HepG2 (cell line): ENCODE data around the gene MEX3A. TPM values are rescaled to one million over a fixed set of nuclear protein-coding genes. Genes with fewer than 3 reads are reported as not detected.

Experiments used
- ASH2L ChIP-seq: fragments of 300-600, 200-600 bp; sonication (generic); IDR thresholded peaks from 2 replicates; pipeline ENCODE4 v1.7.0; 2017; ENCODE audit warnings: low read depth, mild to moderate bottlenecking, moderate library complexity, mixed read lengths, low read length; ENCODE audit not compliant: insufficient read length
- BRD4 ChIP-seq: sonication (generic); formaldehyde crosslinking; IDR thresholded peaks from 2 replicates; pipeline ENCODE4 v1.4.0; 2020; ENCODE audit warnings: missing genetic modification reagents
- CCDC6 ChIP-seq: sonication (generic); formaldehyde crosslinking; IDR thresholded peaks from 2 replicates; pipeline ENCODE4 v1.8.1; 2022; ENCODE audit warnings: mild to moderate bottlenecking, missing genetic modification reagents, moderate library complexity
- ELF4 ChIP-seq: sonication (generic); formaldehyde crosslinking; IDR thresholded peaks from 2 replicates; pipeline ENCODE4 v1.5.0; 2020; ENCODE audit warnings: missing genetic modification reagents, mild to moderate bottlenecking, moderate library complexity, borderline replicate concordance
- GLI4 ChIP-seq: sonication (generic); formaldehyde crosslinking; IDR thresholded peaks from 2 replicates; pipeline ENCODE4 v1.5.1; 2020; ENCODE audit warnings: missing genetic modification reagents, mild to moderate bottlenecking, moderate library complexity, borderline replicate concordance
- HMG20A ChIP-seq: IDR thresholded peaks from 2 replicates; pipeline ENCODE4 v1.6.1; 2016; ENCODE audit warnings: borderline replicate concordance
- NRL ChIP-seq: sonication (generic); formaldehyde crosslinking; IDR thresholded peaks from 2 replicates; pipeline ENCODE4 v1.5.0; 2020; ENCODE audit warnings: missing genetic modification reagents, mild to moderate bottlenecking, moderate library complexity, borderline replicate concordance
- REL ChIP-seq: sonication (generic); formaldehyde crosslinking; conservative IDR thresholded peaks from 2 replicates; pipeline ENCODE4 v1.8.0; 2022; ENCODE audit warnings: mild to moderate bottlenecking, missing genetic modification reagents, moderate library complexity
- RFXANK ChIP-seq: IDR thresholded peaks from 2 replicates; pipeline ENCODE4 v1.6.1; 2016
- ZNF20 ChIP-seq: sonication (generic); formaldehyde crosslinking; IDR thresholded peaks from 2 replicates; pipeline ENCODE4 v1.4.0; 2020; ENCODE audit warnings: mild to moderate bottlenecking, moderate library complexity, missing genetic modification reagents
- ZNF713 ChIP-seq: sonication (generic); formaldehyde crosslinking; IDR thresholded peaks from 2 replicates; pipeline ENCODE4 v1.4.0; 2020; ENCODE audit warnings: mild to moderate bottlenecking, missing genetic modification reagents
- ZNF737 ChIP-seq: sonication (generic); formaldehyde crosslinking; IDR thresholded peaks from 2 replicates; pipeline ENCODE4 v1.5.0; 2020; ENCODE audit warnings: missing genetic modification reagents, mild to moderate bottlenecking, borderline replicate concordance
- ZNF75D ChIP-seq: sonication (generic); formaldehyde crosslinking; IDR thresholded peaks from 2 replicates; pipeline ENCODE4 v1.8.1; 2023; ENCODE audit warnings: missing genetic modification reagents, mild to moderate bottlenecking, borderline replicate concordance
- ZNF879 ChIP-seq: sonication (generic); formaldehyde crosslinking; IDR thresholded peaks from 2 replicates; pipeline ENCODE4 v1.8.1; 2023; ENCODE audit warnings: missing genetic modification reagents
- ZSCAN5A ChIP-seq: sonication (generic); formaldehyde crosslinking; IDR thresholded peaks from 2 replicates; pipeline ENCODE4 v1.8.0; 2022; ENCODE audit warnings: mild to moderate bottlenecking, missing genetic modification reagents, borderline replicate concordance
- polyA plus RNA-seq, 8 experiments: library from polyadenylated mRNA; depleted of rRNA in 3 of 8; stranded (reverse) in 7 of 8; unstranded in 1 of 8; fragments of >200 nt; fragmentation: Illumina TruSeq in 4 of 8; extraction: Trizol in 4 of 8; gene quantifications; 2 replicates each; pipeline versions ENCODE4 v1.2.1 to v1.2.3, GENCODE V29; 2011 to 2016; ENCODE audit warnings: low read depth in 4 of 8, missing spikeins in 1 of 8, mixed read lengths in 1 of 8; ENCODE audit not compliant: insufficient read depth in 1 of 8
- total RNA-seq, 5 experiments: library from RNA; depleted of rRNA; stranded (reverse); fragments of >200 nt; fragmentation: Illumina TruSeq; extraction: Trizol; gene quantifications; 2 replicates each; pipeline ENCODE4 v1.2.3, GENCODE V29; 2016; ENCODE audit warnings: low read depth in 1 of 5
- TF ChIP-seq, protein P1 (sequence below): sonication (generic); formaldehyde crosslinking; IDR thresholded peaks from 2 replicates; pipeline ENCODE4 v1.4.0; 2020; ENCODE audit warnings: missing genetic modification reagents, borderline replicate concordance
- TF ChIP-seq, protein P2 (sequence below): sonication (generic); formaldehyde crosslinking; IDR thresholded peaks from 2 replicates; pipeline ENCODE4 v1.4.0; 2020; ENCODE audit warnings: missing genetic modification reagents
- TF ChIP-seq, protein P3 (sequence below): IDR thresholded peaks from 2 replicates; pipeline ENCODE4 v1.6.1; 2016

The MEX3A gene
- total and polyA plus RNA-seq, 2 of the 13 experiments (the other 11 are each of a cell fraction or from before 2014, with no cell fraction given): 7.6 to 9.1 TPM

GRCh38 chr1:156082309-156083091 is at the start of gene MEX3A (continued):
- TF ChIP-seq, protein P1, sequence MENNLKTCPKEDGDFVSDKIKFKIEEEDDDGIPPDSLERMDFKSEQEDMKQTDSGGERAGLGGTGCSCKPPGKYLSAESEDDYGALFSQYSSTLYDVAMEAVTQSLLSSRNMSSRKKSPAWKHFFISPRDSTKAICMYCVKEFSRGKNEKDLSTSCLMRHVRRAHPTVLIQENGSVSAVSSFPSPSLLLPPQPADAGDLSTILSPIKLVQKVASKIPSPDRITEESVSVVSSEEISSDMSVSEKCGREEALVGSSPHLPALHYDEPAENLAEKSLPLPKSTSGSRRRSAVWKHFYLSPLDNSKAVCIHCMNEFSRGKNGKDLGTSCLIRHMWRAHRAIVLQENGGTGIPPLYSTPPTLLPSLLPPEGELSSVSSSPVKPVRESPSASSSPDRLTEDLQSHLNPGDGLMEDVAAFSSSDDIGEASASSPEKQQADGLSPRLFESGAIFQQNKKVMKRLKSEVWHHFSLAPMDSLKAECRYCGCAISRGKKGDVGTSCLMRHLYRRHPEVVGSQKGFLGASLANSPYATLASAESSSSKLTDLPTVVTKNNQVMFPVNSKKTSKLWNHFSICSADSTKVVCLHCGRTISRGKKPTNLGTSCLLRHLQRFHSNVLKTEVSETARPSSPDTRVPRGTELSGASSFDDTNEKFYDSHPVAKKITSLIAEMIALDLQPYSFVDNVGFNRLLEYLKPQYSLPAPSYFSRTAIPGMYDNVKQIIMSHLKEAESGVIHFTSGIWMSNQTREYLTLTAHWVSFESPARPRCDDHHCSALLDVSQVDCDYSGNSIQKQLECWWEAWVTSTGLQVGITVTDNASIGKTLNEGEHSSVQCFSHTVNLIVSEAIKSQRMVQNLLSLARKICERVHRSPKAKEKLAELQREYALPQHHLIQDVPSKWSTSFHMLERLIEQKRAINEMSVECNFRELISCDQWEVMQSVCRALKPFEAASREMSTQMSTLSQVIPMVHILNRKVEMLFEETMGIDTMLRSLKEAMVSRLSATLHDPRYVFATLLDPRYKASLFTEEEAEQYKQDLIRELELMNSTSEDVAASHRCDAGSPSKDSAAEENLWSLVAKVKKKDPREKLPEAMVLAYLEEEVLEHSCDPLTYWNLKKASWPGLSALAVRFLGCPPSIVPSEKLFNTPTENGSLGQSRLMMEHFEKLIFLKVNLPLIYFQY (CRISPR knock-in tag): no peak
- TF ChIP-seq RFXANK (no peak), ZNF737 (CRISPR knock-in tag) (no peak), NRL (CRISPR knock-in tag) (no peak), ZNF20 (CRISPR knock-in tag) (no peak), ASH2L (peak; percentile 63), ELF4 (peak; percentile 59; the same call in 1 of the 2 replicates), ZNF75D (no peak), REL (CRISPR knock-in tag) (no peak; the same call in 1 of the 2 replicates), HMG20A (CRISPR knock-in tag) (no peak), BRD4 (no peak), ZNF713 (CRISPR knock-in tag) (no peak), GLI4 (no peak), ZSCAN5A (CRISPR knock-in tag) (no peak), CCDC6 (CRISPR knock-in tag) (no peak), ZNF879 (CRISPR knock-in tag) (no peak)
- TF ChIP-seq, protein P2, sequence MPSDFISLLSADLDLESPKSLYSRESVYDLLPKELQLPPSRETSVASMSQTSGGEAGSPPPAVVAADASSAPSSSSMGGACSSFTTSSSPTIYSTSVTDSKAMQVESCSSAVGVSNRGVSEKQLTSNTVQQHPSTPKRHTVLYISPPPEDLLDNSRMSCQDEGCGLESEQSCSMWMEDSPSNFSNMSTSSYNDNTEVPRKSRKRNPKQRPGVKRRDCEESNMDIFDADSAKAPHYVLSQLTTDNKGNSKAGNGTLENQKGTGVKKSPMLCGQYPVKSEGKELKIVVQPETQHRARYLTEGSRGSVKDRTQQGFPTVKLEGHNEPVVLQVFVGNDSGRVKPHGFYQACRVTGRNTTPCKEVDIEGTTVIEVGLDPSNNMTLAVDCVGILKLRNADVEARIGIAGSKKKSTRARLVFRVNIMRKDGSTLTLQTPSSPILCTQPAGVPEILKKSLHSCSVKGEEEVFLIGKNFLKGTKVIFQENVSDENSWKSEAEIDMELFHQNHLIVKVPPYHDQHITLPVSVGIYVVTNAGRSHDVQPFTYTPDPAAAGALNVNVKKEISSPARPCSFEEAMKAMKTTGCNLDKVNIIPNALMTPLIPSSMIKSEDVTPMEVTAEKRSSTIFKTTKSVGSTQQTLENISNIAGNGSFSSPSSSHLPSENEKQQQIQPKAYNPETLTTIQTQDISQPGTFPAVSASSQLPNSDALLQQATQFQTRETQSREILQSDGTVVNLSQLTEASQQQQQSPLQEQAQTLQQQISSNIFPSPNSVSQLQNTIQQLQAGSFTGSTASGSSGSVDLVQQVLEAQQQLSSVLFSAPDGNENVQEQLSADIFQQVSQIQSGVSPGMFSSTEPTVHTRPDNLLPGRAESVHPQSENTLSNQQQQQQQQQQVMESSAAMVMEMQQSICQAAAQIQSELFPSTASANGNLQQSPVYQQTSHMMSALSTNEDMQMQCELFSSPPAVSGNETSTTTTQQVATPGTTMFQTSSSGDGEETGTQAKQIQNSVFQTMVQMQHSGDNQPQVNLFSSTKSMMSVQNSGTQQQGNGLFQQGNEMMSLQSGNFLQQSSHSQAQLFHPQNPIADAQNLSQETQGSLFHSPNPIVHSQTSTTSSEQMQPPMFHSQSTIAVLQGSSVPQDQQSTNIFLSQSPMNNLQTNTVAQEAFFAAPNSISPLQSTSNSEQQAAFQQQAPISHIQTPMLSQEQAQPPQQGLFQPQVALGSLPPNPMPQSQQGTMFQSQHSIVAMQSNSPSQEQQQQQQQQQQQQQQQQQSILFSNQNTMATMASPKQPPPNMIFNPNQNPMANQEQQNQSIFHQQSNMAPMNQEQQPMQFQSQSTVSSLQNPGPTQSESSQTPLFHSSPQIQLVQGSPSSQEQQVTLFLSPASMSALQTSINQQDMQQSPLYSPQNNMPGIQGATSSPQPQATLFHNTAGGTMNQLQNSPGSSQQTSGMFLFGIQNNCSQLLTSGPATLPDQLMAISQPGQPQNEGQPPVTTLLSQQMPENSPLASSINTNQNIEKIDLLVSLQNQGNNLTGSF (CRISPR knock-in tag): no peak
- TF ChIP-seq, protein P3, sequence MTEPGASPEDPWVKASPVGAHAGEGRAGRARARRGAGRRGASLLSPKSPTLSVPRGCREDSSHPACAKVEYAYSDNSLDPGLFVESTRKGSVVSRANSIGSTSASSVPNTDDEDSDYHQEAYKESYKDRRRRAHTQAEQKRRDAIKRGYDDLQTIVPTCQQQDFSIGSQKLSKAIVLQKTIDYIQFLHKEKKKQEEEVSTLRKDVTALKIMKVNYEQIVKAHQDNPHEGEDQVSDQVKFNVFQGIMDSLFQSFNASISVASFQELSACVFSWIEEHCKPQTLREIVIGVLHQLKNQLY: no peak
